ENCODE measurements around the gene ZNF862. TPM values are rescaled to one million over a fixed set of nuclear protein-coding genes. Genes with fewer than 3 reads are reported as not detected.

The ZNF862 gene
- total and polyA plus RNA-seq, 2 donors (not counting 1 experiment from before 2014, with no cell fraction given), result 24.1 to 33.0 TPM

GRCh38 chr7:149792220-149792595, 46.0 kb upstream of the ZNF862 start:
- H3K27ac ChIP-seq (ENCODE audit: low read length in 2 of 2), result no peak overlapping the region
- POLR2A ChIA-PET, result no interaction called here
- H3K27ac Mint-ChIP-seq, result no peak overlapping the region
- no peaks in the 10 kb centered on the region for H3K79me2 ChIP-seq (ENCODE audit: control insufficient read depth, insufficient read depth, low read length)
- TF ChIP-seq EZH2 (IDR thresholded peaks at IDR 0.05; ENCODE audit: borderline replicate concordance, insufficient read depth, low read depth, low read length, poor library complexity, severe bottlenecking) (no peak), CTCF (IDR thresholded peaks at IDR 0.05) (no peak)
- DNase-seq (no peak), ATAC-seq (ENCODE audit: low read depth) (no peak)
- no peaks in the 10 kb centered on the region for H3K4me1 ChIP-seq (ENCODE audit: control insufficient read depth in 2 of 2, insufficient read depth in 2 of 2, low read length in 2 of 2)
- CTCF ChIA-PET, result no interaction called here
- H4K20me1 ChIP-seq (ENCODE audit: control insufficient read depth, insufficient read depth, low read length, poor library complexity, severe bottlenecking), result no peaks in the 10 kb centered on the region
- H3K4me3 Mint-ChIP-seq, result no peak overlapping the region
- no peaks in the 10 kb centered on the region for H3K36me3 ChIP-seq (replicated peaks in 1 of 2; ENCODE audit: control extremely low read depth in 1 of 2, control insufficient read depth in 1 of 2, extremely low read depth in 1 of 2, insufficient read depth in 2 of 2, low read length in 1 of 2)
- no peak overlapping the region for H2AFZ ChIP-seq (ENCODE audit: insufficient read depth, low read depth, low read length, poor library complexity, severe bottlenecking)
- H3K4me2 ChIP-seq (replicated peaks; ENCODE audit: low read depth, low read length, poor library complexity, severe bottlenecking), result no peak overlapping the region
- intact Hi-C loops (cut with micrococcal nuclease), result no loop called here
- 94% methylated on average over 15 of the region's 15 CpGs for WGBS (ENCODE audit: insufficient coverage)
- no peak overlapping the region for H3K9ac ChIP-seq (ENCODE audit: low read length)
- peaks cover 0 to 5% (median 0%) of the 10 kb centered on the region in 3 donors for H3K9me3 ChIP-seq (ENCODE audit: control extremely low read depth in 1 of 3, control insufficient read depth in 2 of 3, insufficient read depth in 1 of 3, low read length in 2 of 3)
- H3K4me1 Mint-ChIP-seq, result no peaks in the 10 kb centered on the region
- no peak overlapping the region for H3K4me3 ChIP-seq (ENCODE audit: control extremely low read depth in 1 of 5, extremely low read depth in 1 of 5, insufficient read depth in 1 of 5, low read depth in 2 of 5, low read length in 4 of 5)
- peaks cover 27% of the 10 kb centered on the region for H3K27me3 Mint-ChIP-seq
- H3K9me3 Mint-ChIP-seq (ENCODE audit: insufficient read depth), result no peaks in the 10 kb centered on the region
- peaks cover 0 to 22% (median 4%) of the 10 kb centered on the region in 4 experiments for H3K27me3 ChIP-seq (replicated peaks in 1 of 4; ENCODE audit: control extremely low read depth in 1 of 4, control insufficient read depth in 3 of 4, insufficient read depth in 4 of 4, low read length in 3 of 4)

- no peak for ATAC-seq (ENCODE audit: low read depth)
- H3K9me3 ChIP-seq (ENCODE audit: control extremely low read depth in 1 of 3, control insufficient read depth in 2 of 3, insufficient read depth in 1 of 3, low read length in 2 of 3), result peaks cover 0 to 5% (median 0%) of the 10 kb centered on the region in 3 donors
- H3K79me2 ChIP-seq (ENCODE audit: control insufficient read depth, insufficient read depth, low read length), result no peaks in the 10 kb centered on the region
- H4K20me1 ChIP-seq (ENCODE audit: control insufficient read depth, insufficient read depth, low read length, poor library complexity, severe bottlenecking), result no peaks in the 10 kb centered on the region
- no peak overlapping the region for H3K4me3 Mint-ChIP-seq
- no peaks in the 10 kb centered on the region for H3K9me3 Mint-ChIP-seq (ENCODE audit: insufficient read depth)
- no peak overlapping the region for H2AFZ ChIP-seq (ENCODE audit: insufficient read depth, low read depth, low read length, poor library complexity, severe bottlenecking)
- ChIA-PET POLR2A (no interaction called here), CTCF (no interaction called here)
- no peak overlapping the region for H3K4me2 ChIP-seq (replicated peaks; ENCODE audit: low read depth, low read length, poor library complexity, severe bottlenecking)
- WGBS (ENCODE audit: insufficient coverage), result 93% methylated on average over 10 of the region's 10 CpGs
- no peaks in the 10 kb centered on the region for H3K4me1 Mint-ChIP-seq
- peaks cover 0 to 19% (median 4%) of the 10 kb centered on the region in 4 experiments for H3K27me3 ChIP-seq (replicated peaks in 1 of 4; ENCODE audit: control extremely low read depth in 1 of 4, control insufficient read depth in 3 of 4, insufficient read depth in 4 of 4, low read length in 3 of 4)
- H3K27ac ChIP-seq (ENCODE audit: low read length in 2 of 2), result no peak overlapping the region
- intact Hi-C loops (cut with micrococcal nuclease), result no loop called here
- peaks cover 26% of the 10 kb centered on the region for H3K27me3 Mint-ChIP-seq
- no peak overlapping the region for H3K9ac ChIP-seq (ENCODE audit: low read length)
- H3K4me1 ChIP-seq (ENCODE audit: control insufficient read depth in 2 of 2, insufficient read depth in 2 of 2, low read length in 2 of 2), result no peaks in the 10 kb centered on the region
- H3K36me3 ChIP-seq (replicated peaks in 1 of 2; ENCODE audit: control extremely low read depth in 1 of 2, control insufficient read depth in 1 of 2, extremely low read depth in 1 of 2, insufficient read depth in 2 of 2, low read length in 1 of 2), result no peaks in the 10 kb centered on the region
- no peak overlapping the region for H3K4me3 ChIP-seq (ENCODE audit: control extremely low read depth in 1 of 5, extremely low read depth in 1 of 5, insufficient read depth in 1 of 5, low read depth in 2 of 5, low read length in 4 of 5)
- no peak for DNase-seq
- no peak overlapping the region for H3K27ac Mint-ChIP-seq
- TF ChIP-seq EZH2 (IDR thresholded peaks at IDR 0.05; ENCODE audit: borderline replicate concordance, insufficient read depth, low read depth, low read length, poor library complexity, severe bottlenecking), result no peak
Observed at GRCh38 chr7:149793261-149793660, 44.9 kb upstream of the ZNF862 start.
